GM19395 (cell line): ENCODE data around the gene COG5.
"Not testable (repeated sequence)": the region's sequence is repeated elsewhere in the genome, so short reads cannot be mapped to it uniquely, and the experiment has no call there.

Experiments
- ATAC-seq: cut with Tn5 transposase; IDR thresholded peaks from one replicate; pipeline ENCODE4 v1.9.1; 2021; ENCODE audit warnings: mild to moderate bottlenecking, moderate library complexity; ENCODE audit not compliant: unreplicated experiment

The COG5 gene

DNA sequence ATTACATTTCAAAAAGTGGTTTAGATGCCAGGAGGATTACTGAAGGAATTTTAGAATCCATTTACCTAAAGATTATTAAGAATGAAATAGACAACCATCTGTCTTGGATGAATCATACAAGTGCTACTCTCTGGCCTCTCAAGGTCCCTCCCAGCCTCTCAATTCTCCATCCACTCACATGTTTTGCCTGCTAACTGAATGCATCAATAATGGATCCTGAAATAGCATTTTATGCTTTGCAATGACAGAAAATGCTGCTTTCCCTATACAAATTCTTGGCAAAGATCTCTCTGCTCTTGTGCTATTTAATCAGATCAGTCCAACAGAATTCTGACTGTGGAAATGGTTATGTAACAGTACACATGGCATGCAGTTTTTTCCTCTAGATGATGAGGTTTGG, 326.9 kb downstream of the COG5 start:
- ATAC-seq = no peak

DNA sequence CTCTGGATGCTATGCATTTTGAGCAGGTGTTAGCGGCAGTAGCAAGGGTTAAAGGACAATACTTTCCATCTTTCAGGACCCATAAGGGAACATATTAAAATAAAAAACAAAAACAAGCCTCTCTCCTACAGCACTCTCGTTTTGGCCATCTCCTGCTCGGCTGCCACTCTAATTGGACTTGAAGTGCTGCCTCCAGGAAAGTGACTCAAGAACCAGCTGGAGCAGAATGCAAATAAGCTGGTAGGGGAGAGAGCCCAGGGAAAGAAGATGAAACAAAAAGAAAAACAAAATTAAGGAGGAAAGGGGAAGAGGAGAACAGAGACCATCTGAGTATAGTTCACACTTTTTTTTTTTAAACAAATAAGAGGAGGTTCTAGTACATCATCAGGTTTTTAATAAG, 329.3 kb downstream of the COG5 start:
- ATAC-seq = no peak

DNA sequence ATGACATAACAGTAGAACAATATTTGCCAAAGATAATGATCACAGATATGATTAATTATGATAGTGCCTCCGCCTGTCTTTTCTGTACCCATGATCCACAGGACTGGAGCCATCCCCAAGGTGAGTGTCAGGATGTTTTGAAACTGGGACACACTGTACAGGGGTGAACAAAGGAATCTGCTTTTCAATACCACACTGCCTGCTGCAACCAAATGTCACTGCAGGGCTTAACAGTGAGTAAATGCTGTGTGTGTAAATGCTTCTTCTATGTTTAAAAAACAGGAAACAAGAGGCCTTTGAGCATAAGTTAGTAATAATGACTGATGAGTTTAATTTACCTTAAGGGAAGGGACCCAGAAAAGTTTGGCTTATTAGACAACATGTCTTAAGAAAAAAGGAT, 329.7 kb downstream of the COG5 start:
- ATAC-seq = no peak

DNA sequence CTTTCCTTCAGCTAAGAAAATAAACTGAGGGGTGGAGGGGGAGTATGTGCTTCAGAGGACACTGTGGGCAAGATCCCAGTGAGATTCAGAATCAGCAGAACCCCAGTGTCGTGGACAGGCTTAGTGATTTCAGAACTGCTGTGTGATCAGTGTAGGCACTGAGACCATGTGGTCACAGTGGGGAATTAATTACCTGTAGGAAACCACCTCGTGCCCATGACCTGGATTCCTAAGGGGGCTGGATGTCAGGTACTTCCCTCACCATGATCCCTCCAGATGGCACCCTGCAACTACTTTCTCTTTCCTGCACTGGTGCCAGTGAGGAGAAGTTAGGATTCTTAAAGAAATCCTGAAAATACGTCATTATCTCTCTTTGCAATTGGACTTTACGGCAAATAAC, 330.5 kb downstream of the COG5 start:
- ATAC-seq = no peak

DNA sequence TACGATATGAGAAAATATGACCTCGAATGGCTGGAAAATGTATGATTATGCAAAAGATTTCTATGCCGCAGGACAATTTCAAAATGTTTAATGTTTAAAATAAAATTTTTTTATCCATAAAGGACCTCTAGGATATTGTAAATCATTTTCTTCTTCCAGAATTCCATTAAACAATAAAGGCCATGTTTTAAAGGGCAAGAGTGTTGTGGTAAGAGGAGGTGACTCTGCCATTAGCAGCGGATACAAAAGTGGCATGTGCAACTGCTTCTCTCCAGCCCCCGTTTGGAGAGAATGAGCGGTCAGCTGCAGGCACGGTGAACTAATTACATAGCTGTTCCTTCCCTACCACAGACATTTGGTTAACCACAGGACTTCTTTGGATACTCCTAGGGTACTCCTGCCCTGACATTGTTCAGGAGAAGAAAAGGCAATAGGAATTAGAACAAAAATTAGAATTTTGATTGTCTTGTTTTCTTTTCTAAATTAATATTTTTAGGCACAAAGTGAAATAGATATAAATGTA, 331.1 kb downstream of the COG5 start:
- ATAC-seq = no peak

DNA sequence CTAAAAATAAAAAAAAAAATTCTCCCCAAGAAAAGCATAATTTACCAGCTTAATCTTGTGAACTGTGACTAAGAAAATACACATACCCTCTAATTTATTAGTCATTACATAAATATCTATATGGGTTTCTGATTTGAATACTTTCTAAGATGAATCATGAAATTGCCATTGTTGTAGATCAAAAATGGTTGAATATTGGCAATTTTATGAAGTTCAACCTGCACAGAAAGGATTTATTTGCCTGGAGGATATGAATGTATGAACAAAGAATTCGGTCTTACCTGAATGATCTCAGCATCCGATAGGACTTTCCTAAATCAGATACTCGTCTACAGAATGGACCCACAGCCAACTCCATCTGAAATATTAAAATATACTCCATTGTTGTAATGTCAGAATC, 333.4 kb downstream of the COG5 start:
- no peak for ATAC-seq

DNA sequence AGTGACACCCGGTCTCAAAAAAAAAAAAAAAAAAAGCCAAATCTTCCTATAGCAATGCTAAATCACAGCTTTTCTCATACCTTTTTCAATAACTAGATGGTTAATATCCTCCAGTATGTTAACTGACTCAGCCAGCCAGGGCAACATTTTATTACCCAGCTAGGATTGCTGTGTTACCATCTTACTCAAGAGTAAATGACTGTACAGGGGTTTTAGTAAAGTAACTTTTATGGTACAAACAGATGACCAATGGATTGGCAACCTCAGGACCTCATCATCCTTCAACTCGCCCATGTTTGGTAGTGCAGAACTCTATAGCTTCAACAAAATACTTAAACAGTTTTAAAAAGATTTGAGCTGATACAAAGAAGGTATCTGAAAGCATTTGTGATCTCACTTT, 335.4 kb downstream of the COG5 start:
- ATAC-seq = no peak

DNA sequence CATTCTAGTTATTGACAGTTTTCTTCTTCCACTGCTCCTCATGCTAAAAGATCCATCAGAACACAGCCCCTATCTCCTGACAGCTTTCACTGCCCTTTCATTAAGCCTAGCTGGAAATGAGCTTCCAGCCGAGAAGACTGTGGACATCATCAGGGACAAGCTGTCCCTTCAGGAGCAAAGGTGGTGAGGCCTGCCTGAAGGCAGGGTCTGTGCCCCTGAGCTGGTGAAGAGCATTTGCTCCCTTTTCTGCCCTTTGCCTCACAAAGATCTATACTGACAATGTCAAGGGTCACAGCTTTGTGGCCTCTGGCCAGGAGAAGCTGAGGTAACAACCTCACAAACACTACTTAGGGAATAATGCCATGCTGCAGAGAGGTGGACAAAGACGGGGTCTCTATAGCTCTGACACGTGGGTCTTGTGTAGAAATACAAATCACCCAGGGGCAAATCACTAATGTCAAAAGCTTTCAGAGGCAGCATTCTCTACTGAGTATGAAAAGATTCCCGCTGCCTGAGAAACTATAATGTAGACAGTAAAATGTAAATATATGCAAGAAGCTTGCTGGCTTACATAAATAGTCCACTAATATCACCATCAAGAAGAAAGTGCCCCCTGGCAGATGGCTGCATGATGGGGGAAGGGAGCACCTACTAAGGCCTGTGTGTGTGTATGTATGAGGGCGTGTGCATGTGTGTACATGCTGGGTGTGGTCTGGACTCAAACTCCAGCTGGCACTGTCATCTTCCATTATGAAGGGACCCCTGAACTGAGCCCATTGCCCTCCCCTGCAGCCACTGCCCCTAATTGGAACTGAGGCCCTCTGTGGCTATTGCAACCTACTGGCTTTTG, 339.1 kb downstream of the COG5 start:
- no peak for ATAC-seq

DNA sequence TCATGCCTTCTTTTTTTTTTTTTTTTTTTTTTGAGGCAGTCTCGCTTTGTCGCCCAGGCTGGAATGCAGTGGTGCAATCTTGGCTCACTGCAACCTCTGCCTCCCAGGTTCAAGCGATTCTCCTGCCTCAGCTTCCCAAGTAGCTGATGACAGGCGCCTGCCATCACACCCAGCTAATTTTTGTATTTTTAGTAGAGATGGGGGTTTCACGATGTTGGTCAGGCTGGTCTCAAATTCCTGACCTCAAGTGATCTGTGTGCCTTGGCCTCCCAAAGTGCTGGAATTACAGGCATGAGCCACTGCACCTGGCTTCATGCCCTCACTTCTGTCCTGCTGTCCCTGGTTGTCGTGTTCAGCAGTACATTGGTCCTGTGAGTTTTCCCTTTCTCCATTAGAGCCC, 342.9 kb downstream of the COG5 start:
- not testable (repeated sequence) for ATAC-seq

DNA sequence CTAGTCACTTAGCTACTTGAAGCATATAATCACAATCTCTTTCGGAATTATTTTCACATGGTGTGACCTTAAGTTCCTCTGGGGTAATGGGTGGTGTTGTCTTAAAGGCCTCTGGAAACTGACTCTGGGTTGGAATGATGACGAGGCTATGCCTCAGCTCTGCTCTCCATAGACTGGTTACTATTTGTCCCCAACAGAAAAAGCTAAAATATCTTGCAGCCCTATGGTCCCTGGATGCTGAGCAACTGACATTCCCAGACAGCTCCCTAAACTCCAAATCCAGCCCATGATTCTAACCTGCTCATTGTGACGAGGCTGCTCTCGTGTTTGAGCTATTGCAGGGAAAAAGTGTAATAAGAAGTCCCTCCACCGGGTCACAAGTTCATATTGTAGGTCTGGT, 343.4 kb downstream of the COG5 start:
- no peak for ATAC-seq

DNA sequence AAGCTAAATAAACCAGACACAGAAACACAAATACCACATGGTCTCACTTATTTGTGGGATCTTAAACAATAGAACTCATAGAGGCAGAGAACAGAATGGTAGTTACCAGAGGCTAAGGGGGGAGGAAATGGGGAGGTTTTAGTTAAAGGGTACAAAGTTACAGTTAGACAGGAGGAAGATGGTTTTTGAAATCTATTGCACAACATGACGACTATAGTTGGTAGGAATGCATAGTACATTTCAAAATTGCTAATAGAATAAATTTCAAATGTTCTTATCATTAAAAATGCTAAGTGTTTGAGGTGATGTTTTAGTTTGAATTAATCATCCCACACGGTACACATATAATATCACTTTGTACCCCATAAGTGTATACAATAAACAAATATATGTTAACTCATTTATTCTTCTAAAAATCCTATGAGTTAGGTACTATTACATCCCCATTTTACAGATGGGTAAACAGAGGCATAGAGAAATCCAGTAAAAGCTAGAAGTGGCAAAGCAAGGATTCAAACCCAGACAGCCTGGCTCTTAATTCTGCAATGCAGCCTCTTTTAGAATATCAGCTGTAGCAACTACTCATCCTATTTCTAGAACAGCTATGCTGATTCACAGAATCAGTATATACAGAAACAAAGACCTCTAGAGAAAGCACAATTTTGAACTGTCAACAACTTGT, 344.0 kb downstream of the COG5 start:
- ATAC-seq = no peak

DNA sequence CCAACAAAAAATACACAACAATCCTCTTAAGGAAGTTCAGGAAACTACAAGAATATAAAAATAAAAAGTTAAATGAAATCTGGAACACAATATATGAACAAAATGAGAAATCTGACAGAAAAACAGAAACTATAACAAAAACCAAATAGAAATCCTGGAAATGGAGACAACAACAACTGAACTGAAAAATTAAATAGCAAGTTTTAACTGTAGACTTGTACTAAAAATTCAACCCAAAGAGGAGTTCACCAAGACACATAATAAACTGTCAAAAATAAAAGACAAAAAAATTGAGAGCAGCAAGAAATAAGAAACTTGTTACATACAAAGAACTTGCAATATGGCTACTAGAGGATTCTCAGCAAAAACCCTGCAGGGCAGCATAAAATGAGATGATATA, 349.8 kb downstream of the COG5 start:
- no peak for ATAC-seq

DNA sequence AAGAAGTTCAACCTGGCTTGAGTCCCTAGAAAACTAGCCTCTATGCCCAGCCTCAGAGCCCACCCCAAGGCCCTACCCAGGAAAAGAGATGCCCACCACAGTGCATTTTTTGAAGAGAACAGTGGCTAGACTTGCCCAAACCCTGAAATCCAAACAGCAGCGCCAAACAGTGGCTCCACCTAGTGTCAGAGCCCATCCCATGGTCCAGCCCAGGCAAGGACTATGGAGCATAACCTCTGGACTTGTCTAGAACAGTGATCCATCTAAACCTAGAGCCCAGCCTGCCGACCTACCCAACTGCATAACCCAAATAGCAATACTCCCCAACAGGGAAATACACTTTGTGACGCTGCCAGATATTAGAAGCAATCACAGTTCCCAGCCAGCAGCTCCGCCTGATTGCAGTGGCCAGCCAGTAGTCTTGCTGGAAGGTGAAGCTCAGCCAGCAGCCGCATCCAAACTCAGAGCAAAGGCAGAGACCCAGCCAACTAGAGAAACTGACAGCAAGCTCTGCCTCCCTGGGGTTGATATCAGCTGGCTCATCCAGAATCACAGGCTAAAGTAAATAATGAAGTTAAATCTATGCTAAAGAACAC, 350.4 kb downstream of the COG5 start:
- ATAC-seq = no peak

DNA sequence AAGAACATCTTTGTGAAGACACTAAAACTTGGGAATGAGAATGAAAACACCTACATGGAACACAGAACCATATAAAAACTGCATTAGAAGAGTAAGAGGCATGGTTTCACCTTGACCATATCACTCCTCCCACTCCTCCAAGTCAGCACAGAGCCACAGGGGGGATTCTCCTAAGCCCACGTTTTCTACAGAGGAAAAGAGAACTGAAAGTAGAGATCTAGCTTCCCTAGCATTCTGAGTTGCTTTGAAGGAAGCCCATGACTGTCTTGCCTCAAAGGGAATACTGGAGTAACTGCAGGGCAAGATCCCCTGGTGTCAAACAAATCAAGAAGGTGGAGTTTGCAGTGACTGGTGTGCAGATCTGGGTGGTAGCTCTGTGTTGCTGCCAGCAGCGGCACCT, 351.0 kb downstream of the COG5 start:
- no peak for ATAC-seq

DNA sequence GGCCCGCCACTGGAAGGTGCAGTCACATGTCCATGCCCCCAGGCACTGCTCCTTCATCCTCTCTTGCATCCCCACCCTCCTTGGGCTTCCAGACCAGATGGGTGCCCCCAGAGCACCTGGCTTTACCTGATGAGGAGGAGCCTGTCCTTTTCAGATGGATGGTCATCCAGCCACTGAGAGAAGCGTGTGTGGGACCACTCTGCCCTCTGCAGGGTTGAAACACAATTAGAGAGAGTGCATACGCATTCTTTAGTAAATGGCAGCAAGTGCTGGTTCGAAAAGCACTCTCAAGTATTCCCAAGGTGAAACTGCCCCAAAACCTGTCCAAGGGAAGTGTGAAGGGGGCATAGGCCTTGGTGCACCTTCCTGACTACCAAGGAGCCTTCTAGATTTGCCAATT, 353.3 kb downstream of the COG5 start:
- no peak for ATAC-seq

DNA sequence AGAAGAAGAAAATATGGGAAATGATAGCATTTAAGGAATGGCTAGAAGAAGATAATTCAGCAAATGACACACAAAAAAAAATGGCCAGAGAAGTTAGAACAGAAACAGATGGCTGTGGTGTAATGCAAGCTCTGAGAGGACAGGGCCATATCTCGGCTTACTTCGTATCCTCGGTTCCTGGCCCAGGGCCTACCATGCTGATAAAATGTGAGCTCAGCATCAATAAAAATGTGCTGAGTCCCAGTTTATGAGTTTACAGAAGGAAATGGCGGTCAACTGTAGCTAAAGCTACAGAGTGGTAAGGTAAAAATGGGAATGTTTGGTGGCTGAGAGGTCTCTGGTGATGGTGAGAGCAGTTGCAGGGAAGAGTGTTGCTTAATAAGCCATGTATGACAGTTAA, 354.2 kb downstream of the COG5 start:
- ATAC-seq = no peak

DNA sequence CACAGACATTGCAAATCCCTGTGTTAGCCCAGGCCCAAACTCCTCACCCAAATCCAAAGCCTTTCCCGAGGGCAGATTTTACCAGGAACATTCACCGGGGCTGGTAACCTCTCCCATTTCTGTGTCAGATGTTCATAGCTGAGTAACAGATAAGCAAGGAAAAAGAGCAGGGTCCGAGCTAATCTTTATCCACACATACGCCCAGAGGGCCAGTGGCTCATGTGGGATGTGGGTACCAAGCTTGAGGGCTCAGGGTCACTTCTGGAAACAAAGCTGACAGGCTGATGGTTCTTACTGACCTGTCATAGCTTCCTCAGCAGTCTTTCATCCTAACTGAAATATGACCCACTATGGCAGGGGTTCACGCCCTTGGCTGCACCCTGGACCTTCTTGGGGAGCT, 355.2 kb downstream of the COG5 start:
- no peak for ATAC-seq

DNA sequence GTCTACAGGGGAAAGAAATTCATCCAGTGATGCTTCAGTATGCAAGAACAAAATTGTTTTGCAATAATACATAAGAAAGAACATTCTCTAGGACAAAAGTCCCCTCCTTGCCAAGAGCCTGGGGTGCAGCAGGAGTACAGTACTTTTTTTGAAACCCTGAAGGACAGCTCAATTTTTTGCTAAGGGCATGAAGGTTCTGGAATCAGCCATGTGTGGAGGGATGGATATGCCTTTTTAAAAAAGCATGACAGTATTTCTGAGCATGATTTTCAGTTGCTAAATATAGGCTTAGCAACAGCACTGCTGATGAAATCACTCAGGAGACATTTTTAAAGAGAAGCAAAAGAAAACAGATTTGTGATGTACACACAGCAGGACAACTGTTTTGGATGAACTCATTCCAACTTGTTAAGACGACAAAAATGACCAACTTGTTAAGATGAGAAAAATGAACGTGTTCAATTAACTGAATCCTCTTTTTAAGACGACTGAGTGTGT, 355.6 kb downstream of the COG5 start:
- ATAC-seq = no peak

DNA sequence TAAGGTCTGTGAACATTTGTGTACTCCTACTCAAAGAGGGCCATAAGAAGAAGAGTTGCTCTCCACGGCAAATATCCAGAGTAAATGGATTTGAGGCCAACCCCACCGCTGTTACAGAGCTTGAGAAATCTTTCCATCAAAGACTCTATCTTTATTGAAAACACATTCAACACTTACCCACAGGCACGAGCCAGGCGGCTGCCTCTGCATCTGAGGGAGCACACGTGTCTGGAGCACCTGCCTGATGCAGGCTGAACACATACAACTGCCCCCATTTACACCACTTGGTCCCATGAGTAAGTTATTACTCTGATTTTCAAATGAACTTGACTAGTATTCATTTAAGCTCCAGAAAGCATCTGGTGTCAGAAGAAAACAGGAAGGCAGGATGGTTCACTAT, 356.3 kb downstream of the COG5 start:
- ATAC-seq = no peak

DNA sequence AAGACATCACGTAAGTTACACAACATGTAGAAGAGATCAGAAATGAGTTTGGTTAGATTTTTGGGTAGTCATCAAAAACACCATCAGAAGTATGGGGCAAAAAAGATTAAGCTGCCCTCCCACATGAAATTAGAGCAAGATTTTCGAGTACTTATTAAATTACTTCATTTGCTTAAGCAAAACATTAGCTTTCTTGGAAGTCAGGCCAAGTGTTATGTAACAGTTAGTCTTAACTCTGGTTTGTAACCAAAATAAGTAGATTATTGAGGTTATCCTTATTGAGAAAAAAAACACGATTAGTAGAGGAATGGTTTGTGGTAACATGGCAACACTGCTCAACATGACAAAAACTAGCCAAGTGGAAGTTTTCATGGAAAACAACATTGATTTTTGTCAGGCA, 357.0 kb downstream of the COG5 start:
- ATAC-seq = no peak

DNA sequence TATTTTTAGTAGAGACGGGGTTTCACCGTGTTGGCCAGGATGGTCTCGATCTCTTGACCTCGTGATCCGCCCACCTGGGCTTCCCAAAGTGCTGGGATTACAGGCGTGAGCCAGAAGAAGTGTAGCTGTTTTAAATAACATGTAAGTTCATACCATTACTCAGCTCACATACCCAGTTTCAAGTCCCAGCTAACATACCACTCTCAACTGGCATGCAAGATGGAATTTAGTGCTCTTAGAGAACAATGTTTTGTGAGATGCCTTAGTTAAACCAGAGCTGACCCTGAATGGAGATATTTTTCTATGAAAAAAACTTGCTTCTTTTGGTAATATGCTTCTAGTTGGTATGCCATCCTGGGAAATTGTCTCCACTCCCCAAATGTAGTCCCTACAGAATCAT, 357.6 kb downstream of the COG5 start:
- no peak for ATAC-seq

DNA sequence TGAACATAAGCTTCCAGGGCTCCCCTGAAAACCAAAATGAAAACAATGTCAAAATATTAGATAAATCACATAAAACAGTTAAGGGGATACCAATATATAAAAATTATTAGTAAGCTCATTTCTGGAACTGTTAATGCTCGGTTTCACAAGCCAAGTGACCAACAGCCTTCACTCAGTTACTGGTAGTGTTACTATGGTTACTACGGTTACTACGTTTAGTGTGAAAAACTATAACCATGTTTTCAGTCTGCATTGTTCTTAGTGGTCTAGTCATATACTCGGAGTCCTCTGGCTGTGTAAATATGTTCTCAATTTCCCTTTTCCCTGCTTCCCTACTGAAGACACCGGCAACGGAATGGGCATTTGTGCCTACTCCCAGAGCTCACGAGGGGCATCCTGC, 360.1 kb downstream of the COG5 start:
- ATAC-seq = no peak
